ENCODE data around the gene BMPR1A. TPM values are rescaled to one million over a fixed set of nuclear protein-coding genes. Genes with fewer than 3 reads are reported as not detected.
A peak's percentile ranks its signal among the peaks of the same experiment; 100 is the strongest.

BMPR1A gene
- total and polyA plus RNA-seq, 2 of the 13 experiments (the other 11 are each of a cell fraction or from before 2014, with no cell fraction given), result 17.8 to 44.2 TPM

DNA sequence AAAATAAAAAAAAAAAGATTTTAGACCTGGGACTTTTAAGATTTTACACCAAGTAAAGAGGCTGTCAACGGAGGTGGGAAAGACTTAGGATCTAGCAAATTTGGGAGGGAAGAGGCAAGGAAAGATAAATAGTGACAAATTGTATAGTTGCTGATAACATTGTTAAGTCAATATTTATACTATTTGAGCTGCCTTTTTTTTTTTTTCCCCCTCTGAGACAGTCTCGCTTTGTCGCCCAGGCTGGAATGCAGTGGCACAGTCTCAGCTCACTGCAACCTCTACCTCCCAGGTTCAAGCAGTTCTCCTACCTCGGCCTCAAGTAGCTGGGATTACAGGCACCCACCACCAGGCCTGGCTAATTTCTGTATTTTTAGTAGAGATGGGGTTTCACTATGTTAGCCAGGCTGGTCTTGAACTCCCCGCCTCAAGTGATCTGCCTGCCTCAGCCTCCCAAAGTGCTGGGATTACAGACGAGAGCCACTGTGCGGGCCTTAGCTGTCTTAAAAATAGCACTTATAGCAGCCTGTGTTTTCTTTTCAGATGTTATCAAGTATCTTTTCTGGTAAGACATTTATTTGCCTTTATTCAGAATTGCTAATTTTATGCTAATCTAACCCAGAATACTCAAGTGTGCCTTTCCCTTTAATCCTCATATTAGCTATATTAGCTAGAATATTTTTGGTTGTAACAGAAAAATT is 106.5 kb downstream of the BMPR1A start (continued):
- TF ChIP-seq, protein P1, sequence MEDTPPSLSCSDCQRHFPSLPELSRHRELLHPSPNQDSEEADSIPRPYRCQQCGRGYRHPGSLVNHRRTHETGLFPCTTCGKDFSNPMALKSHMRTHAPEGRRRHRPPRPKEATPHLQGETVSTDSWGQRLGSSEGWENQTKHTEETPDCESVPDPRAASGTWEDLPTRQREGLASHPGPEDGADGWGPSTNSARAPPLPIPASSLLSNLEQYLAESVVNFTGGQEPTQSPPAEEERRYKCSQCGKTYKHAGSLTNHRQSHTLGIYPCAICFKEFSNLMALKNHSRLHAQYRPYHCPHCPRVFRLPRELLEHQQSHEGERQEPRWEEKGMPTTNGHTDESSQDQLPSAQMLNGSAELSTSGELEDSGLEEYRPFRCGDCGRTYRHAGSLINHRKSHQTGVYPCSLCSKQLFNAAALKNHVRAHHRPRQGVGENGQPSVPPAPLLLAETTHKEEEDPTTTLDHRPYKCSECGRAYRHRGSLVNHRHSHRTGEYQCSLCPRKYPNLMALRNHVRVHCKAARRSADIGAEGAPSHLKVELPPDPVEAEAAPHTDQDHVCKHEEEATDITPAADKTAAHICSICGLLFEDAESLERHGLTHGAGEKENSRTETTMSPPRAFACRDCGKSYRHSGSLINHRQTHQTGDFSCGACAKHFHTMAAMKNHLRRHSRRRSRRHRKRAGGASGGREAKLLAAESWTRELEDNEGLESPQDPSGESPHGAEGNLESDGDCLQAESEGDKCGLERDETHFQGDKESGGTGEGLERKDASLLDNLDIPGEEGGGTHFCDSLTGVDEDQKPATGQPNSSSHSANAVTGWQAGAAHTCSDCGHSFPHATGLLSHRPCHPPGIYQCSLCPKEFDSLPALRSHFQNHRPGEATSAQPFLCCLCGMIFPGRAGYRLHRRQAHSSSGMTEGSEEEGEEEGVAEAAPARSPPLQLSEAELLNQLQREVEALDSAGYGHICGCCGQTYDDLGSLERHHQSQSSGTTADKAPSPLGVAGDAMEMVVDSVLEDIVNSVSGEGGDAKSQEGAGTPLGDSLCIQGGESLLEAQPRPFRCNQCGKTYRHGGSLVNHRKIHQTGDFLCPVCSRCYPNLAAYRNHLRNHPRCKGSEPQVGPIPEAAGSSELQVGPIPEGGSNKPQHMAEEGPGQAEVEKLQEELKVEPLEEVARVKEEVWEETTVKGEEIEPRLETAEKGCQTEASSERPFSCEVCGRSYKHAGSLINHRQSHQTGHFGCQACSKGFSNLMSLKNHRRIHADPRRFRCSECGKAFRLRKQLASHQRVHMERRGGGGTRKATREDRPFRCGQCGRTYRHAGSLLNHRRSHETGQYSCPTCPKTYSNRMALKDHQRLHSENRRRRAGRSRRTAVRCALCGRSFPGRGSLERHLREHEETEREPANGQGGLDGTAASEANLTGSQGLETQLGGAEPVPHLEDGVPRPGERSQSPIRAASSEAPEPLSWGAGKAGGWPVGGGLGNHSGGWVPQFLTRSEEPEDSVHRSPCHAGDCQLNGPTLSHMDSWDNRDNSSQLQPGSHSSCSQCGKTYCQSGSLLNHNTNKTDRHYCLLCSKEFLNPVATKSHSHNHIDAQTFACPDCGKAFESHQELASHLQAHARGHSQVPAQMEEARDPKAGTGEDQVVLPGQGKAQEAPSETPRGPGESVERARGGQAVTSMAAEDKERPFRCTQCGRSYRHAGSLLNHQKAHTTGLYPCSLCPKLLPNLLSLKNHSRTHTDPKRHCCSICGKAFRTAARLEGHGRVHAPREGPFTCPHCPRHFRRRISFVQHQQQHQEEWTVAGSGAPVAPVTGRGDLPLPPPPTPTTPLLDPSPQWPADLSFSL (CRISPR knock-in tag; IDR thresholded peaks at IDR 0.05), result no peak
- peak; percentile 71 for TF ChIP-seq BCL6 (CRISPR knock-in tag; IDR thresholded peaks at IDR 0.05)
- TF ChIP-seq ZBTB3 (CRISPR knock-in tag; IDR thresholded peaks at IDR 0.05; ENCODE audit: borderline replicate concordance, low read depth), result no peak
- TF ChIP-seq MBD4 (IDR thresholded peaks at IDR 0.05; ENCODE audit: borderline replicate concordance, low read length), result no peak
- TF ChIP-seq SMAD9 (CRISPR knock-in tag; IDR thresholded peaks at IDR 0.05), result no peak
- TF ChIP-seq MIER3 (CRISPR knock-in tag; IDR thresholded peaks at IDR 0.05; ENCODE audit: borderline replicate concordance), result no peak; the same call in 1 of the 2 replicates
- TF ChIP-seq EP300 (IDR thresholded peaks at IDR 0.05; ENCODE audit: low read depth in 2 of 2, low read length in 2 of 2), result peak in 1 of 2 experiments; percentile 57; a peak in 2 of 4 replicates
- TF ChIP-seq EP300 (CRISPR knock-in tag; IDR thresholded peaks at IDR 0.05; ENCODE audit: borderline replicate concordance), result no peak
- TF ChIP-seq SP5 (CRISPR knock-in tag; IDR thresholded peaks at IDR 0.05; ENCODE audit: borderline replicate concordance, low read depth), result peak; percentile 97
- no peak for TF ChIP-seq ZNF776 (CRISPR knock-in tag; IDR thresholded peaks at IDR 0.05)
- TF ChIP-seq KIAA2018 (CRISPR knock-in tag; IDR thresholded peaks at IDR 0.05; ENCODE audit: borderline replicate concordance), result no peak
- no peak for TF ChIP-seq ZNF562 (CRISPR knock-in tag; IDR thresholded peaks at IDR 0.05; ENCODE audit: borderline replicate concordance)
- TF ChIP-seq NCOA2 (CRISPR knock-in tag; IDR thresholded peaks at IDR 0.05), result peak; percentile 53
- TF ChIP-seq BRCA1 (CRISPR knock-in tag; IDR thresholded peaks at IDR 0.05), result no peak
- TF ChIP-seq ATF1 (CRISPR knock-in tag; IDR thresholded peaks at IDR 0.05), result no peak

Data from HepG2 (cell line).